ENCODE measurements around the gene SLC10A2. TPM values are rescaled to one million over a fixed set of nuclear protein-coding genes. Genes with fewer than 3 reads are reported as not detected.
"Not testable (repeated sequence)": the region's sequence is repeated elsewhere in the genome, so short reads cannot be mapped to it uniquely, and the experiment has no call there.

The SLC10A2 gene
- total RNA-seq (2021; fragmentation: NEBNext Ultra II Directional; extraction: Animal tissue kit (Norgen Biotek cat#: 25700)): not detected
- long read RNA-seq: 0 reads

GRCh38 chr13:103066079-103066780, at the start of gene SLC10A2:
TSS of gene SLC10A2 (minus strand) at chr13:103066417. CDS start at chr13:103066249, 168 bp downstream.
- DNase-seq: no peak
- TF ChIP-seq CTCF (IDR thresholded peaks at IDR 0.05): no peak
- no peak within 1 kb of the TSS for H3K27ac Mint-ChIP-seq
- H3K9me3 Mint-ChIP-seq: peaks cover 30% of the 10 kb centered on the region
- no peaks in the 10 kb centered on the region for H3K4me1 Mint-ChIP-seq (ENCODE audit: low read depth)
- no peaks in the 10 kb centered on the region for H3K36me3 Mint-ChIP-seq (ENCODE audit: low read depth)
- H3K27me3 Mint-ChIP-seq (ENCODE audit: insufficient read depth): no peaks in the 10 kb centered on the region; the same call in 1 of the 2 replicates
- H3K4me3 Mint-ChIP-seq: no peak within 1 kb of the TSS

- TF ChIP-seq CTCF (IDR thresholded peaks at IDR 0.05): no peak
- H3K27ac Mint-ChIP-seq: no peak overlapping the region
- no peak overlapping the region for H3K4me3 Mint-ChIP-seq
- DNase-seq: no peak
- H3K36me3 Mint-ChIP-seq (ENCODE audit: low read depth): no peaks in the 10 kb centered on the region; the same call in 1 of the 2 replicates
- H3K27me3 Mint-ChIP-seq (ENCODE audit: insufficient read depth): no peaks in the 10 kb centered on the region
- H3K4me1 Mint-ChIP-seq (ENCODE audit: low read depth): no peaks in the 10 kb centered on the region
- peaks cover 55% of the 10 kb centered on the region for H3K9me3 Mint-ChIP-seq
Measured at GRCh38 chr13:103107580-103107979, 41.4 kb upstream of the SLC10A2 start.

GRCh38 chr13:103104340-103104739, 38.1 kb upstream of the SLC10A2 start:
- H3K9me3 Mint-ChIP-seq: peaks cover 51% of the 10 kb centered on the region
- H3K4me1 Mint-ChIP-seq (ENCODE audit: low read depth): no peaks in the 10 kb centered on the region
- no peak for DNase-seq
- TF ChIP-seq CTCF (IDR thresholded peaks at IDR 0.05): no peak
- H3K4me3 Mint-ChIP-seq: no peak overlapping the region
- peaks cover 2% of the 10 kb centered on the region; the same call in 1 of the 2 replicates for H3K27me3 Mint-ChIP-seq (ENCODE audit: insufficient read depth)
- H3K36me3 Mint-ChIP-seq (ENCODE audit: low read depth): peaks cover 5% of the 10 kb centered on the region; the same call in 1 of the 2 replicates
- H3K27ac Mint-ChIP-seq: no peak overlapping the region

GRCh38 chr13:103103456-103103855, 37.2 kb upstream of the SLC10A2 start:
- not testable (repeated sequence) for DNase-seq; H3K36me3 Mint-ChIP-seq (ENCODE audit: low read depth); H3K27ac Mint-ChIP-seq

GRCh38 chr13:103102482-103102881, 36.3 kb upstream of the SLC10A2 start:
- peaks cover 50% of the 10 kb centered on the region for H3K9me3 Mint-ChIP-seq
- no peak for DNase-seq
- no peak overlapping the region for H3K4me3 Mint-ChIP-seq
- no peak for TF ChIP-seq CTCF (IDR thresholded peaks at IDR 0.05)
- H3K4me1 Mint-ChIP-seq (ENCODE audit: low read depth): no peaks in the 10 kb centered on the region
- H3K36me3 Mint-ChIP-seq (ENCODE audit: low read depth): peaks cover 5% of the 10 kb centered on the region; the same call in 1 of the 2 replicates
- peaks cover 2% of the 10 kb centered on the region; the same call in 1 of the 2 replicates for H3K27me3 Mint-ChIP-seq (ENCODE audit: insufficient read depth)
- no peak overlapping the region for H3K27ac Mint-ChIP-seq

More at GRCh38 chr13:103103456-103103855, 37.2 kb upstream of the SLC10A2 start:
- H3K4me1 Mint-ChIP-seq (ENCODE audit: low read depth); H3K27me3 Mint-ChIP-seq (ENCODE audit: insufficient read depth); H3K4me3 Mint-ChIP-seq: not testable (repeated sequence)
- H3K9me3 Mint-ChIP-seq: peaks cover 49% of the 10 kb centered on the region

GRCh38 chr13:103101901-103102300, 35.7 kb upstream of the SLC10A2 start:
- peaks cover 2% of the 10 kb centered on the region; the same call in 1 of the 2 replicates for H3K27me3 Mint-ChIP-seq (ENCODE audit: insufficient read depth)
- DNase-seq: no peak
- peaks cover 47% of the 10 kb centered on the region for H3K9me3 Mint-ChIP-seq
- H3K27ac Mint-ChIP-seq: no peak overlapping the region
- H3K4me3 Mint-ChIP-seq: no peak overlapping the region
- TF ChIP-seq CTCF (IDR thresholded peaks at IDR 0.05): no peak
- H3K4me1 Mint-ChIP-seq (ENCODE audit: low read depth): no peaks in the 10 kb centered on the region
- peaks cover 5% of the 10 kb centered on the region; the same call in 1 of the 2 replicates for H3K36me3 Mint-ChIP-seq (ENCODE audit: low read depth)

All from HFFc6 (cell line).